Activated T-cell treated with anti-CD3 and anti-CD28 coated beads, Interleukin-2, amount 50 U/mL, for 72 hours (primary cell): ENCODE results near the gene CCL28. TPM values are rescaled to one million over a fixed set of nuclear protein-coding genes. Genes with fewer than 3 reads are reported as not detected.
A peak's percentile ranks its signal among the peaks of the same experiment; 100 is the strongest.

ENCODE experiments used
- ATAC-seq, 2 donors: fragments of 150-1000 bp; cut with Tn5 transposase; replicated peaks in 1 of 2; 2 replicates each; pipeline ENCODE4 v1.10.0; 2021; ENCODE audit warnings: moderate library complexity in 2 of 2, mild to moderate bottlenecking in 1 of 2
- DNase-seq, 2 donors: peaks; one replicate each; pipeline ENCODE4 v3.0.0; 2021 to 2022; ENCODE audit warnings: mixed read lengths in 1 of 2
- H3K27ac Mint-ChIP-seq: one replicate; pipeline ENCODE4 v1.8.0; 2022; ENCODE audit warnings: mild to moderate bottlenecking, moderate library complexity, mixed read lengths
- H3K27me3 Mint-ChIP-seq: one replicate; pipeline ENCODE4 v1.8.0; 2022; ENCODE audit warnings: low read depth, mixed read lengths
- H3K36me3 Mint-ChIP-seq, 2 donors: one replicate each; pipeline ENCODE4 v1.8.0; 2022; ENCODE audit warnings: mixed read lengths in 2 of 2, mild to moderate bottlenecking in 1 of 2; ENCODE audit not compliant: insufficient read depth in 2 of 2
- H3K4me1 Mint-ChIP-seq: one replicate; pipeline ENCODE4 v1.8.0; 2022; ENCODE audit warnings: low read depth, mixed read lengths
- H3K4me3 Mint-ChIP-seq, 2 donors: one replicate each; pipeline ENCODE4 v1.8.0; 2022; ENCODE audit warnings: mild to moderate bottlenecking in 2 of 2, mixed read lengths in 2 of 2, moderate library complexity in 2 of 2
- H3K9me3 Mint-ChIP-seq, 2 donors: one replicate each; pipeline ENCODE4 v1.8.0; 2022; ENCODE audit warnings: mixed read lengths in 2 of 2
- total RNA-seq, 2 donors: library from RNA; stranded (reverse); gene quantifications; one replicate each; pipeline ENCODE4 v1.2.3, GENCODE V29; 2022

CCL28 gene
- total RNA-seq, 2 donors from 2014 or later = 15.0 to 15.2 TPM

- Mint-ChIP-seq H3K36me3 (peaks cover 10 to 12% of the 10 kb centered on the region in 2 donors), H3K27me3 (no peaks in the 10 kb centered on the region), H3K4me1 (peaks cover 6% of the 10 kb centered on the region), H3K9me3 (peaks cover 13 to 17% of the 10 kb centered on the region in 2 donors), H3K4me3 (no peak overlapping the region), H3K27ac (no peak overlapping the region)
- DNase-seq (no peak), ATAC-seq (peak in 1 of 2 donors; percentile 30)
These were observed 48.6 kb downstream of the CCL28 start for GRCh38 chr5:43363445-43364152.

GRCh38 chr5:43362725-43363435 lies 49.3 kb downstream of the CCL28 start:
- H3K4me3 Mint-ChIP-seq = no peak overlapping the region
- H3K4me1 Mint-ChIP-seq = peaks cover 6% of the 10 kb centered on the region
- peaks cover 13 to 17% of the 10 kb centered on the region in 2 donors for H3K9me3 Mint-ChIP-seq
- ATAC-seq (peak in 1 of 2 donors; percentile 47), DNase-seq (no peak)
- no peak overlapping the region for H3K27ac Mint-ChIP-seq
- H3K27me3 Mint-ChIP-seq = no peaks in the 10 kb centered on the region
- peaks cover 10 to 11% of the 10 kb centered on the region in 2 donors for H3K36me3 Mint-ChIP-seq

GRCh38 chr5:43358726-43359125 lies 53.5 kb downstream of the CCL28 start:
- peaks cover 5% of the 10 kb centered on the region for H3K4me1 Mint-ChIP-seq
- no peak overlapping the region for H3K4me3 Mint-ChIP-seq
- H3K9me3 Mint-ChIP-seq = peaks cover 8 to 10% of the 10 kb centered on the region in 2 donors
- H3K36me3 Mint-ChIP-seq = peaks cover 8 to 11% of the 10 kb centered on the region in 2 donors
- no peaks in the 10 kb centered on the region for H3K27me3 Mint-ChIP-seq
- no peak for ATAC-seq
- no peak overlapping the region for H3K27ac Mint-ChIP-seq
- DNase-seq = no peak

GRCh38 chr5:43358301-43358700 lies 53.9 kb downstream of the CCL28 start:
- peaks cover 8 to 10% of the 10 kb centered on the region in 2 donors for H3K9me3 Mint-ChIP-seq
- no peaks in the 10 kb centered on the region for H3K27me3 Mint-ChIP-seq
- no peak for ATAC-seq
- H3K4me1 Mint-ChIP-seq = peaks cover under 1% of the 10 kb centered on the region
- H3K4me3 Mint-ChIP-seq = no peak overlapping the region
- peaks cover 8 to 11% of the 10 kb centered on the region in 2 donors for H3K36me3 Mint-ChIP-seq
- no peak for DNase-seq
- H3K27ac Mint-ChIP-seq = no peak overlapping the region

- Mint-ChIP-seq H3K9me3 (peaks cover 8 to 10% of the 10 kb centered on the region in 2 donors), H3K4me1 (no peaks in the 10 kb centered on the region), H3K27me3 (no peaks in the 10 kb centered on the region), H3K4me3 (no peak overlapping the region), H3K36me3 (peaks cover 8 to 11% of the 10 kb centered on the region in 2 donors), H3K27ac (no peak overlapping the region)
- no peak for ATAC-seq
- no peak for DNase-seq
These were observed 54.3 kb downstream of the CCL28 start for GRCh38 chr5:43357878-43358281.

- Mint-ChIP-seq H3K4me1 (no peaks in the 10 kb centered on the region), H3K36me3 (peaks cover 8 to 11% of the 10 kb centered on the region in 2 donors), H3K9me3 (peaks cover 8 to 9% of the 10 kb centered on the region in 2 donors), H3K4me3 (no peak overlapping the region), H3K27me3 (no peaks in the 10 kb centered on the region), H3K27ac (no peak overlapping the region)
- DNase-seq = no peak
- no peak for ATAC-seq
These were observed 55.1 kb downstream of the CCL28 start for GRCh38 chr5:43357067-43357466.

- DNase-seq = no peak
- Mint-ChIP-seq H3K36me3 (peaks cover 3% of the 10 kb centered on the region in 2 donors), H3K4me1 (no peaks in the 10 kb centered on the region), H3K9me3 (peaks cover 0 to 3% of the 10 kb centered on the region in 2 donors), H3K27me3 (peaks cover 12% of the 10 kb centered on the region), H3K4me3 (no peak overlapping the region), H3K27ac (no peak overlapping the region)
- no peak for ATAC-seq
These were observed 57.4 kb downstream of the CCL28 start for GRCh38 chr5:43354774-43355173.

- Mint-ChIP-seq H3K4me1 (no peaks in the 10 kb centered on the region), H3K9me3 (peaks cover 0 to 2% of the 10 kb centered on the region in 2 donors), H3K36me3 (peaks cover 0 to 1% of the 10 kb centered on the region in 2 donors), H3K27ac (no peak overlapping the region), H3K4me3 (no peak overlapping the region), H3K27me3 (peaks cover 12% of the 10 kb centered on the region)
- ATAC-seq (no peak), DNase-seq (no peak)
These were observed 58.5 kb downstream of the CCL28 start for GRCh38 chr5:43353668-43354067.

GRCh38 chr5:43352915-43353314 lies 59.3 kb downstream of the CCL28 start:
- ATAC-seq = no peak
- Mint-ChIP-seq H3K27ac (no peak overlapping the region), H3K27me3 (peaks cover 18% of the 10 kb centered on the region), H3K4me1 (no peaks in the 10 kb centered on the region), H3K4me3 (no peak overlapping the region), H3K9me3 (peaks cover 0 to 2% of the 10 kb centered on the region in 2 donors), H3K36me3 (peaks cover 0 to 1% of the 10 kb centered on the region in 2 donors)
- no peak for DNase-seq

- ATAC-seq (no peak), DNase-seq (no peak)
- peaks cover 0 to 2% of the 10 kb centered on the region in 2 donors for H3K9me3 Mint-ChIP-seq
- peaks cover 18% of the 10 kb centered on the region for H3K27me3 Mint-ChIP-seq
- H3K4me1 Mint-ChIP-seq = no peaks in the 10 kb centered on the region
- H3K27ac Mint-ChIP-seq = no peak overlapping the region
- H3K36me3 Mint-ChIP-seq = peaks cover 0 to 1% of the 10 kb centered on the region in 2 donors
- no peak overlapping the region for H3K4me3 Mint-ChIP-seq
These were observed 60.1 kb downstream of the CCL28 start for GRCh38 chr5:43352131-43352530.

GRCh38 chr5:43348861-43349363 lies 63.3 kb downstream of the CCL28 start:
- no peaks in the 10 kb centered on the region for H3K4me1 Mint-ChIP-seq
- no peak for ATAC-seq
- H3K27ac Mint-ChIP-seq = no peak overlapping the region
- peaks cover 2 to 3% of the 10 kb centered on the region in 2 donors for H3K36me3 Mint-ChIP-seq
- no peak for DNase-seq
- peaks cover 31% of the 10 kb centered on the region for H3K27me3 Mint-ChIP-seq
- H3K4me3 Mint-ChIP-seq = no peak overlapping the region
- H3K9me3 Mint-ChIP-seq = peaks cover 3 to 6% of the 10 kb centered on the region in 2 donors

- no peak for DNase-seq
- ATAC-seq = no peak
- H3K36me3 Mint-ChIP-seq = peaks cover 5% of the 10 kb centered on the region in 2 donors
- peaks cover 38% of the 10 kb centered on the region for H3K27me3 Mint-ChIP-seq
- H3K4me3 Mint-ChIP-seq = no peak overlapping the region
- H3K4me1 Mint-ChIP-seq = no peaks in the 10 kb centered on the region
- peaks cover 6% of the 10 kb centered on the region in 2 donors for H3K9me3 Mint-ChIP-seq
- H3K27ac Mint-ChIP-seq = no peak overlapping the region
These were observed 64.0 kb downstream of the CCL28 start for GRCh38 chr5:43348207-43348606.

GRCh38 chr5:43338862-43339261 lies 73.3 kb downstream of the CCL28 start:
- Mint-ChIP-seq H3K27ac (peak overlapping the region; percentile 53), H3K4me1 (peaks cover 27% of the 10 kb centered on the region), H3K9me3 (peaks cover 18 to 22% of the 10 kb centered on the region in 2 donors), H3K27me3 (peaks cover 30% of the 10 kb centered on the region), H3K36me3 (peaks cover 21 to 54% of the 10 kb centered on the region in 2 donors), H3K4me3 (peak overlapping the region in 1 of 2 donors; percentile 34)
- DNase-seq (no peak), ATAC-seq (peak in 1 of 2 donors; percentile 39)
